Panc1 (cell line): ENCODE results near the gene HSPA4. TPM values are rescaled to one million over a fixed set of nuclear protein-coding genes. Genes with fewer than 3 reads are reported as not detected.

Experiments used
- ATAC-seq: fragments of 200-7000 bp; cut with Tn5 transposase; 2 replicates; pipeline ENCODE4 v1.9.1; 2020; ENCODE audit warnings: mild to moderate bottlenecking, moderate library complexity
- BruUV-seq: library from RNA; stranded (reverse); fragments of 400-500 nt; replicated peaks from 2 replicates; lab custom pipeline; 2021; lab: Mats Ljungman, UMichigan
- CTCF ChIA-PET: fragments of 300-600 bp; sonication (Branson Sonifier 250); formaldehyde crosslinking; loops from one replicate; lab custom pipeline; 2022; ENCODE audit warnings: antibody characterized with exemption; lab: Charles Lee
- POLR2A ChIA-PET: fragments of 300-600 bp; sonication (Branson Sonifier 250); formaldehyde crosslinking; loops from one replicate; lab custom pipeline; 2022; ENCODE audit warnings: antibody characterized with exemption; lab: Charles Lee
- DNase-seq: peaks from one replicate; pipeline ENCODE4 v3.0.0-alpha.2; 2010; ENCODE audit warnings: low read depth, low spot score
- H3K27ac ChIP-seq: 2 replicates; pipeline ENCODE4 v1.5.1; 2011; ENCODE audit warnings: mild to moderate bottlenecking, low read length, inconsistent platforms
- H3K27me3 ChIP-seq: fragments of 200-500 bp; sonication (Bioruptor generic); 2 replicates; pipeline ENCODE4 v1.6.0; 2014; ENCODE audit warnings: low read length, inconsistent platforms; ENCODE audit not compliant: control insufficient read depth, insufficient read depth
- H3K36me3 ChIP-seq: fragments of 200-500 bp; sonication (Bioruptor generic); 2 replicates; pipeline ENCODE4 v1.5.1; 2014; ENCODE audit warnings: inconsistent platforms, mild to moderate bottlenecking, low read length, moderate library complexity; ENCODE audit not compliant: control insufficient read depth, insufficient read depth
- H3K4me1 ChIP-seq: 2 replicates; pipeline ENCODE4 v1.5.1; 2011; ENCODE audit warnings: inconsistent platforms, mild to moderate bottlenecking, low read length, moderate library complexity; ENCODE audit not compliant: control insufficient read depth, insufficient read depth
- H3K4me3 ChIP-seq, 2 experiments: 2 replicates each; pipeline ENCODE4 v1.5.1; 2011 to 2012; ENCODE audit warnings: low read depth in 2 of 2, low read length in 2 of 2, mild to moderate bottlenecking in 2 of 2, inconsistent platforms in 1 of 2, moderate library complexity in 1 of 2
- H3K9me3 ChIP-seq: fragments of 200-500 bp; sonication (Bioruptor generic); 2 replicates; pipeline ENCODE4 v1.5.1; 2014; ENCODE audit warnings: low read depth, mild to moderate bottlenecking, inconsistent platforms, low read length, moderate library complexity; ENCODE audit not compliant: control insufficient read depth, insufficient read depth
- CTCF ChIP-seq: fragments of 450-650 bp; IDR thresholded peaks from 2 replicates; pipeline ENCODE4 v1.5.1; 2017; ENCODE audit warnings: mild to moderate bottlenecking
- POLR2AphosphoS5 ChIP-seq: IDR thresholded peaks from 2 replicates; pipeline ENCODE4 v1.6.1; 2012; ENCODE audit warnings: mild to moderate bottlenecking, low read depth, low read length, moderate library complexity
- REST ChIP-seq, 2 experiments: IDR thresholded peaks; 2 replicates each; pipeline ENCODE4 v1.6.1; 2011 to 2012; ENCODE audit warnings: low read depth in 2 of 2, control low read depth in 1 of 2, low read length in 1 of 2, mild to moderate bottlenecking in 1 of 2, moderate library complexity in 1 of 2; ENCODE audit not compliant: insufficient read depth in 1 of 2
- SIN3A ChIP-seq: IDR thresholded peaks from 2 replicates; pipeline ENCODE4 v1.6.1; 2012; ENCODE audit warnings: low read depth, mild to moderate bottlenecking, low read length, moderate library complexity, borderline replicate concordance; ENCODE audit not compliant: insufficient read depth
- TCF7L2 ChIP-seq: IDR thresholded peaks from 2 replicates; pipeline ENCODE4 v1.6.1; 2011; ENCODE audit warnings: mild to moderate bottlenecking, low read depth, low read length, inconsistent platforms
- in situ Hi-C: cut with HindIII; loops from 2 replicates; pipeline ENCODE4 v1.10.0; 2016; ENCODE audit warnings: low sequenced_read_pairs, low pct_unique_long_range_greater_than_20kb
- intact Hi-C: fragments of 100-400 bp; cut with micrococcal nuclease; formaldehyde crosslinking; loops from one replicate; pipeline ENCODE4 v1.10.0; 2022; ENCODE audit not compliant: unreplicated experiment
- total RNA-seq: library from RNA; stranded (reverse); gene quantifications from one replicate; pipeline ENCODE4 v1.2.1, GENCODE V29; 2021; ENCODE audit not compliant: unreplicated experiment

Gene HSPA4
- total RNA-seq, 1 experiment from 2014 or later, result 247 TPM

GRCh38 chr5:133114933-133115310 lies 63.1 kb downstream of the HSPA4 start:
- CTCF ChIA-PET, result interaction anchor here (1.2 kb wide), 1 partner anchor 172 kb away, joined by 3 read pairs; no protein-coding TSS in a partner anchor
- BruUV-seq, result no TSS peak
- DNase-seq (no peak), ATAC-seq (no peak)
- no peaks in the 10 kb centered on the region for H3K27me3 ChIP-seq
- no peak for TF ChIP-seq TCF7L2
- TF ChIP-seq SIN3A, result no peak
- POLR2A ChIA-PET, result no interaction called here
- H3K4me1 ChIP-seq, result peaks cover 6% of the 10 kb centered on the region
- no peaks in the 10 kb centered on the region for H3K36me3 ChIP-seq
- intact Hi-C loops (loop anchor here (5.0 kb wide), 2 partner anchors 347 to 497 kb away; partner anchors contain the start of gene FSTL4), in situ Hi-C loops (no loop called here)
- no peak overlapping the region for H3K27ac ChIP-seq
- no peaks in the 10 kb centered on the region for H3K9me3 ChIP-seq
- H3K4me3 ChIP-seq, result no peak overlapping the region

DNA sequence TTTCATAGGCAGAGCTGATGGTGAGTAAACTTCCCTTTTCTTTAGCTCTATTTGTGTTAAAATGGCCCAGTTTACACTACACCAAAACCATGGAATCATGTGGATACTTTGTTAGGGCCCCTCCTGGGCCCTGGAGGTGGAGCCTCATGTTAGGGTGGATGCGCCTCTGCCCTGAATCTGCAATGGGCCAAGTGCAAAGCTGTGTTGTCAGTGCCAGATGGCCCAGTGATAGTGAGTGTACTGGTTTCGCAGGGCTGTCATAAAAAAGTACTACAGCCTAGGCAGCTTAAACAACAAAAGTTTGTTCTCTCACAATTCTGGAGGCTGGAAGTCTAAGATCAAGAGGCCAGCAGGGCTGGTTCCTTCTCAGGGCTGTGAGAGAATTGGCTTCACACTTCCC lies 64.8 kb downstream of the HSPA4 start:
- ChIA-PET CTCF (interaction anchor here (1.4 kb wide), 1 partner anchor 131 kb away, joined by 4 read pairs; no protein-coding TSS in a partner anchor), POLR2A (no interaction called here)
- in situ Hi-C loops (no loop called here), intact Hi-C loops (no loop called here)
- no peaks in the 10 kb centered on the region for H3K27me3 ChIP-seq
- H3K4me1 ChIP-seq, result no peaks in the 10 kb centered on the region; the same call in 1 of the 2 replicates
- no TSS peak for BruUV-seq
- no peak overlapping the region for H3K27ac ChIP-seq
- ATAC-seq (no peak), DNase-seq (no peak)
- H3K36me3 ChIP-seq, result no peaks in the 10 kb centered on the region
- no peaks in the 10 kb centered on the region for H3K9me3 ChIP-seq
- H3K4me3 ChIP-seq, result no peak overlapping the region
- TF ChIP-seq SIN3A, result no peak
- no peak for TF ChIP-seq CTCF
- no peak for TF ChIP-seq POLR2AphosphoS5
- no peak for TF ChIP-seq TCF7L2
- TF ChIP-seq REST (IDR thresholded peaks at IDR 0.05; ENCODE audit: insufficient read depth in 1 of 2, low read depth in 2 of 2, low read length in 1 of 2), result no peak

- no TSS peak for BruUV-seq
Observed at GRCh38 chr5:133117166-133117911, 65.5 kb downstream of the HSPA4 start.

More at GRCh38 chr5:133117166-133117911, 65.5 kb downstream of the HSPA4 start:
- H3K27me3 ChIP-seq, result no peaks in the 10 kb centered on the region
- H3K4me1 ChIP-seq, result no peaks in the 10 kb centered on the region; the same call in 1 of the 2 replicates
- no peak for TF ChIP-seq TCF7L2
- no peak for TF ChIP-seq SIN3A
- no peak for TF ChIP-seq REST (IDR thresholded peaks at IDR 0.05; ENCODE audit: insufficient read depth in 1 of 2, low read depth in 2 of 2, low read length in 1 of 2)
- no peak for TF ChIP-seq POLR2AphosphoS5
- TF ChIP-seq CTCF, result no peak
- no peak overlapping the region for H3K27ac ChIP-seq
- H3K9me3 ChIP-seq, result no peaks in the 10 kb centered on the region
- ChIA-PET POLR2A (no interaction called here), CTCF (no interaction called here)
- no peak for ATAC-seq
- no peak for DNase-seq
- in situ Hi-C loops, result no loop called here
- no peaks in the 10 kb centered on the region for H3K36me3 ChIP-seq
- H3K4me3 ChIP-seq, result no peak overlapping the region
- intact Hi-C loops, result no loop called here
